COR-L47 (cell line): ENCODE results near the gene METAP1D.
"Not testable (repeated sequence)": the region's sequence is repeated elsewhere in the genome, so short reads cannot be mapped to it uniquely, and the experiment has no call there.

Experiments used
- DNase-seq: peaks from one replicate; lab custom pipeline; 2025; lab: John Stamatoyannopoulos, UW

METAP1D gene

DNA sequence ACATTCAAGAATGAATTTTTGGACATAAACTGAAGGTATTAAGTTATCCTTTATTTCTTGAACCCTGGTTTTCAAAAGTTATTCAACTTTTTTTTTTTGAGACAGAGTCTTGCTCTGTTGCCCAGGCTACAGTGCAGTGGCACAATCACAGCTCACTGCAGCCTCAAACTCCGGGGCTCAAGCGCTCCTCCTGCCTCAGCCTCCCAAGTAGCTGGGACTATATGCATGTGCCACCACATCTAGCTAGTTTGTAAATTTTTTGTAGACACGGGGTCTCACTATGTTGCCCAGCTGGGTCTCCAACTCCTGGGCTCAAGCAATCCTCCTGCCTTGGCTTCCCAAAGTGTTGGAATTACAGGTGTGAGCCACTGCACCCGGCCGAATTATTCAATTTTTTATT, 2.7 kb upstream of the METAP1D start:
- DNase-seq, result not testable (repeated sequence)

DNA sequence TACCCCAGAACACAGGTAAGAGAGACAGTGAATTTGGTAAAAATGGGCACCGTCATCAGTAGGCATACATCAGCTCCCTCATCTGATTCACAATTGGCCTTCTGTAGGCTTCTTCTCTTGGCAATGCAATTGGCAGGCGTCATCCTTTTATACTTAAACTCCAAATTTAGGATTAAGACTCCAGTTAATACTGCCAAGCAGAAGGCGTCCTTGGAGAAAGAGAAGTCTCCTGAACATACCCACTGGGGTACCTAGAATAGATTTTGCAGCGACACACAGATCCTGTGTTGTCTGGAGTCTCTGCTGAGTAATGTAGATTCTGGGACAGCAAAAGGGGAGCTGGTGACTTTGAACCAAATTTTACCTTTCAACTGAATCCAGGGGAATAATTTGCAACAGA, 592 bp upstream of the METAP1D start:
- no peak for DNase-seq

DNA sequence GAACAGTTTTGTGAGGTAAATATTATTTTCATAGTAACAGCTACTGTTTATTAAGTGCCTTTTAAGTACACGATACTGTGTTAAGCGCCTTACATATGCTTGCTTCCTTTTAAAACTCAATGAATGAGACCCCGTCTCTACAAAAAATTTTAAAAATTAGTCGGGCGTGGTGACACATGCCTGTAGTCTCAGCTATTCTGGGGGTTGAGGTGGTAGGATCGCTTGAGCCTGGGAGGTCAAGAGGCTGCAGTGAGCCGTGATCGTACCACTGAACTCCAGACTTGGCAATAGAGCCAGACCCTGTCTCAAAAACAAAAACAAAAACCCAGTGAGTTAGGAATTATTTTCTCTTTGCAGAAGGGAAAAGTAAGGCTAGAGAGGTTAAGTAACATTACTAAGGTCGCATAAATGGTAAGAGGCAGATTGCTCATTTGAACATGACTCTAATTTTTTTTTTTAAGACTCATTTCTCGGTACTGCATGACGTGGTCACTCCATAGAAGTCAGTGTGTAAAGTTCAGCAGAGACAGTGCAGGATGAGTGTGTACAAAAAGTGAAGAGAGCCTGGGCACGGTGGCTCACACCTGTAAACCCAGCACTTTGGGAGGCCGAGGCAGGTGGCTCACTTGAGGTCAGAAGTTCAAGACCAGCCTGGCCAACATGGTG, 1.1 kb downstream of the METAP1D start:
- no peak for DNase-seq

GRCh38 chr2:172007372-172007771, 7.6 kb downstream of the METAP1D start:
- no peak for DNase-seq

DNA sequence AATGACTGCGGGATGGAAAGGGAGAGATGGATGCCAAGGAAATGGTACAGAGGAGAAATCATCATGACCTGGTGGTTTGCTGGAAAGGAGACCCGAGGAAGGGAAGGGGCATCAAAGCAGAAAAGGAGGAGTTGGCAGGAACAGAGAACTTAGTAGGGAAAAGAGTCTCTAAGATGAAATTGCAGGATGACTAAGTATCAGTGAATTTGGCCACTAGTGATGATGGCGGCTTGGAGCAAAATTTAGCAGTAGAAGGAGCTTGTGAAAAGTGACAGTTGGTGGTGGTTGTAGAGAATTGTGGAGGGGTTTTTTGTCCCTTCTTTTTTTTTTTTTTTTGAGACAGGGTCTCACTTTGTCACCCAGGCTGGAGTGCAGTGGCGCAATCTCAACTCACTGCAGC, 10.1 kb downstream of the METAP1D start:
- DNase-seq, result no peak

- DNase-seq, result no peak
These were observed 12.2 kb downstream of the METAP1D start for GRCh38 chr2:172011812-172012575.

DNA sequence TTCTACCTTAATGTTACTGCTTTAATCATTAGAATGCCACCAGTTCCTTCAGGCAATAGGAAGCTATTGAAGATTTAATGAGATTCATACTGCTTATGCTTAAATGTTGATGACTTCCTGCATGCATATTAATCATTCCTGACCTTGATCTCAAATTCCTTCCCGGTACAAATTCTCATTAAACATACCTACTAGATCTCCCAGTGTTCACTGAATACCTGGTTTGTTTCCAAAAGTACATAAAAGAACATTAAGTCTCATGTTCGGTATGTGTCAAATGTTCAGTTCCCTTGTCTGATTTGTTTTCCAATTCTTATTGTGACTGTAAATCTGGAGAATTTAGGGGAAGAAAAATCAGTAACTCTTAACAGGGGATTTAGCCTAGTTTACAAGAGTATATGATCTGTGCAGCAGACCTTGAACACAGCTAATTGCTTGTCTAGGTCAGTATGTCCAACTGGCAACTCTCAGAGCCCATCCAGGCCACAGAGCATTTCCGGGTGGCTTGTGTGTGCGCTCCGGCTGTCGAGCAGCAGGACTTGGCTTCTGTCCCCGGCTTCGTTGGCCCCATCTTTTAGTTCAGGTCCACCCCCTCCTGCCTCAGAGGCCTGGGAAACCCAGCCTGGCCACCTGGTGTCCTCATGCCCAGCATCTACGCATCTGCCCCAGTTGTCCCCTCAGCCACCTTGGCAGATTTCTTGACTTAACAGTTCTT, 13.1 kb downstream of the METAP1D start:
- DNase-seq, result peak; percentile 37

GRCh38 chr2:172013396-172013795, 13.6 kb downstream of the METAP1D start:
- DNase-seq, result no peak

GRCh38 chr2:172021074-172021931, 21.6 kb downstream of the METAP1D start:
- no peak for DNase-seq

DNA sequence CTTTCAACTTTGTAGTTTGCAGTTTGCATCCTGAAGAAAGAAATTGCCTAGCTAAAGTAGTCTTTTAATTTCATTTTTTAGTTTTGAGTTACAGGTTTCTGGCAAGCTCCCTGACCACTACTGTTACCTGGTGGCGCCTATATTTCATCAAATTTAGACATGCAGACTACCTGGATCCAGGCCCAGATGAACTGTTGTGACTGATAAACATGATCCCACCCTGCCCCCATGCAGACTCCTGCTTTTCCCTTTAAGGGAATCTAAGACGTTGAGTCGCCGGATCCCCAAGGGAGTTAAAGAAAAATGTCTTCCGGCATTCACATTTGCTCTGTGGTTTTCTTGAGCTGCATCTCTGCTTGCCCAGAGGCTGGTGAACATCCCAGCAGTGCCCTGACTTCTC, 22.2 kb downstream of the METAP1D start:
- DNase-seq, result peak; percentile 26

- no peak for DNase-seq
These were observed 31.8 kb downstream of the METAP1D start for GRCh38 chr2:172031536-172031935.

DNA sequence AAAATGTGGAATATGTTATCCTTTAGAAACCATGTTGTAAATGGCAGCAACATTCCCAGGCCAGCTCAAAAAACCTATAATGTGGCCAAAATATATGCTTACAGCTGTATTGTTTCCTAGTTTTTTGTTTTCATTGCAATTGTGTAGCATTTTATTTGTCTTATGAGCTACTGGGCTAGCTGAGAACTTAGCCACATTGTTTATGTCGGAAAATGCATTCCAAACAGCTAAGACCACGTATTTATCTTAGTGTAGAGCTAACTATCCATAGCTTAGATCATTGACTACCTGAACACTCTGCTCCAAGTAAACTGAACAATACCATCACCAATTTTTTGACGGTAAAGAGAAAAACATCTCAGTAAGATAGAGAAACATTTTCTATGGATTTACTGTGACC, 38.4 kb downstream of the METAP1D start:
- no peak for DNase-seq

DNA sequence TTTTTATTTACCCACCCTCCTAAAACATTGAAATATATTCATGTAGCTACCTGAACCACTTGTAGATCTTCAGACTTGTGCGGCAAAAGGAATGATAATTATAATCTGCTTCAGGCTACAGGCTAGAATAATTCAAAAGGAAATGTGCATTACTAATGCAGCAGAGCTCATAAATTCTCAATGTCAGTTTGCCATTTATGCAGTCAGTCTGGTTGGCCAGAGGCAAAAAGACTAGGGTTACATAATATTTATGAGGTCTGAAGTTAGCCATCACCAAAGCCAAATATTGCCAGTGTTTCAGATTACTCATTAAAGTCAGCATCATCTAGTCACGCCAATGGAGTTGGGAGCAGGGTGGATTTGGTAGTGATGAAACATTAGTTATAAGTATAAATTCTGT, 38.9 kb downstream of the METAP1D start:
- no peak for DNase-seq

GRCh38 chr2:172039011-172039704, 39.4 kb downstream of the METAP1D start:
- DNase-seq, result no peak

GRCh38 chr2:172040311-172040710, 40.6 kb downstream of the METAP1D start:
- DNase-seq, result no peak

- DNase-seq, result no peak
These were observed 46.4 kb downstream of the METAP1D start for GRCh38 chr2:172046080-172046678.

DNA sequence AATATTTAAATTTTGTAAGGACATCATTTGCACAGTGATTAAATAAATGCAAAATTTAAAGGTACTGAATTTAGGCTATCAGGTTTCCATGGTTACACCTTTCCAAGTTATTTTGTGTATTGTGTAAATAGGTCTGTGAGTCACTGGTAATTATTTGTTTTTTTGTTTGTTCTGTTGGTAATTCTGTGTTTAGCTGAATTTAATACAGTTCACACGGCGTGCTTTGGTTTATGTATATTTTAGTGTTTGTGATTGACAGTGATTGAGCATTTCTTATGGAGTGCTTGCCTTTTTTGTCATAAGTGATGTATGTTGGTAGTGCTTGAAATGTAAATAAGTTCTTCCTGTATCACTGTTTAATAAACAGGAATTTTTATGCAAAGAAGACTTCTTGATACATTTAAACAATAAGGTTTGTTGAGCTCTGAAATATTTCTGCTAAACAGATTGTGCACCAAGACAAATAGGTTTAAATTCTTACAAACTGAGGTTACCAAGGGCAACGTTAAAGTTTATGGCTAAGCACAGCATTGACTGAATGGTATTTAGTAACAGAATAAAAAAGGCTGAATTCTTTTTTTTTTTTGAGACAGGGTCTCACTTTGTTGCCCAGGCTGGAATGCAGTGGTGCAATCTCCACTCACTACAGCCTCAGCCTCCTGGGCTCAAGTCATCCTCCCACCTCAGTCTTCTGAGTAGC, 47.3 kb downstream of the METAP1D start:
- DNase-seq, result no peak

DNA sequence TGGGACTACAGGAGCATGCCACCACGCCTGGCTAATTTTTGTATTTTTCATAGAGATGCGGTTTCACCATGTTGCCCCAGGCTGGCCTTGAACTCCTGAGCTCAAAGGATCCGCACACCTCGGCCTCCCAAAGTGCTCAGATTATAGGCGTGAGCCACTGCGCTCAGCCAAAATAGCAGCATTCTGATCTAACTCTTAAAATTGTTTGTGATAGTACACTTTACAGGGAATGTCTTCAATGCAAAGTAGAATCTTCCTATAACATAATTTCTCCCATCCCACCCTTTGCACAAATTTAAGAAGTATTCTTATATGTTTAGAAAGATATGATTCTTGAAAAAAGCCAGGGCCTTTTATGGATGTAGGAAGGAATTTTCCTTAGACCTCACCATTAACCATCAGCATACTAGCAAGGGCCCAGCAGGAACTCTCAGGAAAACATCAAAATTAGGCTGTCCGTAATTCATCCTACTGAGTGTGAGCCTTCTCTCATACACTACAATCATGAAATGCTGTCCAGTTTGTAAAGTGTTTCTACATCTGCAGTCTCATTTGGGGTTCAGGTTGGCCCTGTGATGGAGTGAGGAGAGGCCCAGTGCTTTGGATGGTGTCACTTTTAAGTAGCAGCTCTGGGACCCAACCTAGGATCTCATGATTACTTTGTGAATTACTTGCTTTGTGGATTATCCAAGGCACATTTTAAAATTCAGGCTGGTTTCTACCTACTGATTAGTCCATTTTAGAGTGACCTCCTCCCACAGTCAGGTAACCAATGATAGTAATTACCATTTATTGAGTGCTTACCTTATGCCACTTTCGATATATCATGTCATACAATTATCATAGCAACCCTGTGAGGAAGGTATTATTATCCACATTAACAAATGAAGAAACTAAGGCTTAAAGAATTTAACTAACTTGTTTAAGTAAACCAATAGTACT, 48.1 kb downstream of the METAP1D start:
- DNase-seq, result no peak
